IPS-18a (cell line): ENCODE data around the gene THEM4.

Experiments
- H3K27ac ChIP-seq: one replicate; pipeline ENCODE4 v1.5.1; 2013; ENCODE audit warnings: low read length
- H3K27me3 ChIP-seq: one replicate; pipeline ENCODE4 v1.6.1; 2013; ENCODE audit warnings: mild to moderate bottlenecking, low read length; ENCODE audit not compliant: control insufficient read depth, insufficient read depth
- H3K36me3 ChIP-seq: one replicate; pipeline ENCODE4 v1.6.1; 2013; ENCODE audit warnings: low read depth, low read length; ENCODE audit not compliant: control insufficient read depth
- H3K4me1 ChIP-seq: one replicate; pipeline ENCODE4 v1.6.1; 2013; ENCODE audit warnings: low read depth, low read length; ENCODE audit not compliant: control insufficient read depth
- H3K4me3 ChIP-seq: one replicate; pipeline ENCODE4 v1.5.1; 2013; ENCODE audit warnings: low read length
- H3K9ac ChIP-seq: one replicate; pipeline ENCODE4 v1.6.1; 2013; ENCODE audit warnings: mild to moderate bottlenecking, low read length, moderate library complexity
- H3K9me3 ChIP-seq: one replicate; pipeline ENCODE4 v1.6.1; 2013; ENCODE audit warnings: low read depth, low read length; ENCODE audit not compliant: control insufficient read depth

The THEM4 gene

DNA sequence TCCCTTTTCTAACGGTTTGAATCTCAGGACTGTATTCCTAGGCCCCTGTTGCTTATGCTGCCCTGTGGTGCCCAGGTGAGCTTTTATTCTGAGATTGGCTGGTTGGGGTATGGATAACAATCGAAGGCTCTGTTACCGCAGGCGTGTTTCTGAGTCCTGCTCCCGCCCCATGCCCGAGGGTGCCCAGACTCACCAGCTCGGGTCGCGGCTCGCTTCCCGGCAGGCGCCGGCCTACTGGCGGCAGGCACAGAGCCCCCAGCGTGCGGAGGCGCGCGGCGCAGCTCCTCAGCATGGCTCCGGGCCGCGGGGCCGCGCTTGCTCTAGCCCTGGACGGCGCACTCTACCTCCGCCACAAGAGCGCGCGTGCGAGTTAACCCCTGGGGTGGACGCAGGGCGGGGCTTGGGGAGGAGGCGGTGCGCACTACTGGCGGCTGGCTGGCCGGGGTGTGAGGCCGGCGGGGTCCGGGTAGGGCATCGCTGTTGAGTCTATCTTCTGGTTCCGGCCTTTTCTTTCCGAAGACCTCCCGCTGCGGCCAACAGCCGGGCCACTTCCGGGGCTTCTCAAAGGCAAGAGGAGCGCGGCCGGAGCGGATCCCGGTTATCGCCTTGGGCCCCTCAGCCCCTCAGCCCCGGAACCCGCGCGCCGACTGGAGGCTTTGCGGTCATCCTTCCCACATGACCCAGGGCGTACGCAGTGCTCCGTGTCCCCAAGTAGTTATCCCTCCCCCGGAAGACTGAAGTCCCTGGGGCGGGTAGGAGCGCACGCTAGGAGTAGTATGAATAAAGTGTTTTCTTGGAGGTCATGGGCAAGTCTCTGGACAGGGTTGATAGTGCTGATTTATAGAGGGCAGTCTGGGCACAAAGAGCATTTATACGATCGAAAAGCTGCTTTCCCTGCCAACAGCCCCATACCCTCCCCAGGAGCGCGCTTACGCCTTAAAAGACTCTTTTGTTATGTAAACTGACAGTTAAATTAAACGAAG is at the start of gene THEM4:
TSS of gene THEM4 (minus strand) at position 345 of the 983 bp plus-strand sequence. CDS start at position 292, 53 bp downstream.
- H3K9ac ChIP-seq: peak within 1 kb of the TSS; percentile 75
- H3K27me3 ChIP-seq: no peaks in the 10 kb centered on the region
- peak within 1 kb of the TSS; percentile 73 for H3K4me3 ChIP-seq

DNA sequence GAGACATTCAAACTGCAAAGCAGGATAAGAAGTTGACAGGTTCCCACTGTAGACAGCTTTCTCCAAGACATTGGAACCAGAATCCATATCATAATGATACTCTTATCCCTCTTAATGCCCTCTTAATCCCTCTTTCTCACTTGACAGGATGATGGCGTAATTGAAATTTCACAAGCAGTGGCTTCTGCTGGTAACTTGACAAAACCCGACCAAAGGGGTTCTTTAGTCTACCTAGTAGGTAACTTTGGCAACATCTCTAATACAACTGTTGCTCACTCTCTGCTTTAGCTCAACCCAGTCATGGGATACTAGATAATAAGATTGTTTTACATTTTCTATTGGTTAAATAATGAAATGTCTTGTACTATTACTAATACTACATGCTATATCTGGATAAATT is 49.6 kb upstream of the THEM4 start:
- no peaks in the 10 kb centered on the region for H3K27me3 ChIP-seq
- H3K27ac ChIP-seq: no peak overlapping the region
- no peak overlapping the region for H3K4me3 ChIP-seq
- H3K9ac ChIP-seq: no peak overlapping the region
- no peaks in the 10 kb centered on the region for H3K36me3 ChIP-seq
- no peaks in the 10 kb centered on the region for H3K4me1 ChIP-seq
- H3K9me3 ChIP-seq: no peaks in the 10 kb centered on the region

More for the DNA sequence above, at the start of gene THEM4:
- Histone ChIP-seq H3K9me3 (peaks cover 9% of the 10 kb centered on the region), H3K36me3 (no peaks in the 10 kb centered on the region), H3K4me1 (peaks cover 11% of the 10 kb centered on the region), H3K27ac (peak within 1 kb of the TSS; percentile 85)

- Histone ChIP-seq H3K9ac (no peak overlapping the region), H3K4me1 (no peaks in the 10 kb centered on the region), H3K36me3 (no peaks in the 10 kb centered on the region), H3K27me3 (no peaks in the 10 kb centered on the region), H3K27ac (no peak overlapping the region), H3K9me3 (no peaks in the 10 kb centered on the region), H3K4me3 (no peak overlapping the region)
Observed at GRCh38 chr1:151956957-151957497, 47.7 kb upstream of the THEM4 start.

GRCh38 chr1:151953409-151954094 is 44.2 kb upstream of the THEM4 start:
- Histone ChIP-seq H3K9me3 (no peaks in the 10 kb centered on the region), H3K4me3 (no peak overlapping the region), H3K27me3 (no peaks in the 10 kb centered on the region), H3K27ac (no peak overlapping the region), H3K36me3 (no peaks in the 10 kb centered on the region), H3K4me1 (no peaks in the 10 kb centered on the region), H3K9ac (no peak overlapping the region)

DNA sequence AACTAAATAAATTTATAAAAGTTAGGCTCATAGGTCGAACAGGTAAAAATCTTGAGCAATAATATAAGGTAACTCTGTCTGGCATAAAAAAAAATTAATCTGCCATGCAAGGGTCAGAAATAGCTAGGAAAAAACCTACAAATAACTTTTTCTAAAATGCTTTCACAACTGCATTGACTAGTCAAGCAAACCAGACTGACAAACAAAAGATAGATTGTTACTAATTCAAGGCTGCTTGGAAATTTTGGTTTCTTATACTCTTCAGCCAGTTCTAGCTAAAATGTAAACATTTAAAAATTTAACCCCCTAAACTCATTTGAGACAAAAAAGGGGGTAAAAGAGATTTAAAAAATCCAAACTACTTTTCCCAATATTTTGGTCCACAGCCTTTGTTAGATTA is 43.5 kb upstream of the THEM4 start:
- no peak overlapping the region for H3K9ac ChIP-seq
- no peaks in the 10 kb centered on the region for H3K4me1 ChIP-seq
- H3K4me3 ChIP-seq: no peak overlapping the region
- H3K27ac ChIP-seq: no peak overlapping the region
- H3K9me3 ChIP-seq: no peaks in the 10 kb centered on the region
- H3K36me3 ChIP-seq: no peaks in the 10 kb centered on the region
- H3K27me3 ChIP-seq: no peaks in the 10 kb centered on the region

GRCh38 chr1:151949371-151950193 is 40.3 kb upstream of the THEM4 start:
- H3K36me3 ChIP-seq: no peaks in the 10 kb centered on the region
- no peaks in the 10 kb centered on the region for H3K27me3 ChIP-seq
- H3K27ac ChIP-seq: no peak overlapping the region
- no peaks in the 10 kb centered on the region for H3K9me3 ChIP-seq
- no peak overlapping the region for H3K9ac ChIP-seq
- H3K4me3 ChIP-seq: no peak overlapping the region
- H3K4me1 ChIP-seq: no peaks in the 10 kb centered on the region

DNA sequence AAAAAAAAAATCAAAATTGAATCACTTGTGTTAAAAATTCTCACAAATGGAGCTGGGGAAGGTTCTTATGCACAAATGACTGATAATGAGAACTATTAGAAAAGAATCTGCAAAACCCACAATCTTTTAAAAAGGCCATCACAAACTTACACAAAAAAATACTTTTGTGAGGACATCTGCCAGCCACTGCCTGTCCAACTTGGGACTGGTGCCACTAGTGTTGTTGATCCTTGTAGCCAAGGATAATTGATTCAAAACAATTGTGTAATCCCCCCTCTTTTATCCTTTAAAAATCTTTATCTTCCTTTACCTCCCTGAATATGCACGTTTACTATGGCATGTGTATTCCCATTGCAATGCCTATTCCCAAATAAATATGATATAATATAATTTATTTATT is 39.2 kb upstream of the THEM4 start:
- Histone ChIP-seq H3K9me3 (no peaks in the 10 kb centered on the region), H3K36me3 (no peaks in the 10 kb centered on the region), H3K4me1 (no peaks in the 10 kb centered on the region), H3K9ac (no peak overlapping the region), H3K4me3 (no peak overlapping the region), H3K27ac (no peak overlapping the region), H3K27me3 (no peaks in the 10 kb centered on the region)

DNA sequence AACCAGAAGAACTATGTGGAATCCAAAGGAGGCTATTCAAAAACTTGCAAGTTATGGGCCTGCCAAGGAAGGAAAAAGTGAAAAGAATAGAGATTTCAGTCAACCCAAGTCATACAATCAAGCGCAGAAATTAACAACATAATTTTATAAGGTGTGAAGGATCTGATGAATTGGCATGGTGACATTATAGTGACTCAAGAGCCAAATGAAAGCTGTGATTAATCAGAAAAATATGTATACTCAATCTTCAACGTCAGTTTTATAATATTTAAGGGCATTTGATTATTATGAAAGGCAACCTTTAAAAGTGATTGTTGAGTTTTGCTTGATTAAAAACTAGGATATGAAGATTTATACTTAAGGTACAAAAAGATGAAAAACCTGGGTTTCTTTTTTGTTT is 37.8 kb upstream of the THEM4 start:
- H3K9me3 ChIP-seq: no peaks in the 10 kb centered on the region

GRCh38 chr1:151945725-151946722 is 36.7 kb upstream of the THEM4 start:
- no peaks in the 10 kb centered on the region for H3K9me3 ChIP-seq
- H3K4me1 ChIP-seq: no peaks in the 10 kb centered on the region
- H3K36me3 ChIP-seq: no peaks in the 10 kb centered on the region
- H3K4me3 ChIP-seq: no peak overlapping the region
- H3K27me3 ChIP-seq: no peaks in the 10 kb centered on the region
- peak overlapping the region; percentile 37 for H3K27ac ChIP-seq
- peak overlapping the region; percentile 28 for H3K9ac ChIP-seq

More for the DNA sequence above, 37.8 kb upstream of the THEM4 start:
- Histone ChIP-seq H3K27me3 (no peaks in the 10 kb centered on the region), H3K36me3 (no peaks in the 10 kb centered on the region), H3K9ac (no peak overlapping the region), H3K4me1 (no peaks in the 10 kb centered on the region), H3K27ac (no peak overlapping the region), H3K4me3 (no peak overlapping the region)

DNA sequence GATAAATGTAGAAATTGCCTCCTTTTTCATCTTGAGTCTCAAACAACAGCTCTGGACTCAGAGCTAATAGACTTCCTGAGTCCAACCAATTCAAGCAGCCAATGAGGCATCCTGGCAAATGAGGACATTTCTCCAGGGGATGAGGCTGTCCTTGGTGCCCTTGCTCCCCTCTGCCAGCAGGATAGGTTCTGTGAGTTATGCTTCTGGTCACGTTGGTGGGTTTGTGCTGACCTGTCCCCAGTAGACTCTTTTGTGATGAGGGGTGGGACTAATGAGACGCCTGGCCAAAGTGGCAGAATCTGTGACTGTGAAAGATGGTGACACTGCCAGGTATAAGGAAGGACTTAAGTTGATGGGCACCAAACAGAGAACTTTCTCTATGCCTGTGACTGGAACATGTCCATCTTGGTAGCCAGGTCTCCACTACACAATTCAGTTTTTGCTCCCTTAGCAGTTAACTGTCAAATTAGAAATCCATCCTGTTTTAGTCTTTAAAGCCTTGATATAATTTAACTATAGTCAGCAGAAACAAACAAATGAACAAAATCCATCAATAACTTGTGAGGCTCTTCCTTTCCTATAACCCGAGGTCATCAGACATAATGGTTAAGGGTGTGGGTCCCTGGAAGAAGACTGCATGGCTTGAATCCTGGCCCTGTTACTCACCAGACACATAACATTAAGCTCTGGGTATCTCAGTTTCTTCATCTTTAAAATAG is 35.7 kb upstream of the THEM4 start:
- H3K9ac ChIP-seq: peak overlapping the region; percentile 28
- no peak overlapping the region for H3K4me3 ChIP-seq
- no peaks in the 10 kb centered on the region for H3K27me3 ChIP-seq
- H3K9me3 ChIP-seq: no peaks in the 10 kb centered on the region
- no peaks in the 10 kb centered on the region for H3K4me1 ChIP-seq
- no peak overlapping the region for H3K27ac ChIP-seq
- H3K36me3 ChIP-seq: no peaks in the 10 kb centered on the region
